Measurements from ENCODE around the gene ZNF575.

Gene ZNF575

GRCh38 chr19:43564800-43565199 lies 31.8 kb downstream of the ZNF575 start (continued):
- TF ChIP-seq ZNF830 (tag by site-specific recombination; IDR thresholded peaks at IDR 0.05; ENCODE audit: low read depth) (no peak), GLIS1 (tag by site-specific recombination; IDR thresholded peaks at IDR 0.05) (no peak)

- Histone ChIP-seq H3K36me3 (ENCODE audit: control insufficient read depth in 2 of 2, insufficient read depth in 1 of 2, low read length in 2 of 2) (peaks cover 28 to 78% of the 10 kb centered on the region in 2 experiments), H3K4me1 (ENCODE audit: control insufficient read depth, insufficient read depth, low read length) (peaks cover 33% of the 10 kb centered on the region), H3K27ac (ENCODE audit: extremely low read depth, low read depth, low read length) (no peak overlapping the region), H3K4me3 (ENCODE audit: low read depth, low read length) (no peak overlapping the region), H3K9me3 (ENCODE audit: control insufficient read depth, insufficient read depth, low read depth, low read length) (no peaks in the 10 kb centered on the region; the same call in 1 of the 2 replicates)
- ChIA-PET POLR2A (interaction anchor here (0.7 to 1.6 kb wide), 3 partner anchors 14 to 1707 kb away, joined by 3 to 4 read pairs (median 4); no protein-coding TSS in a partner anchor), CTCF (interaction anchor here (0.6 to 12.5 kb wide), 4 partner anchors 8 to 198 kb away, joined by 3 to 167 read pairs (median 4); no protein-coding TSS in a partner anchor)
- TF ChIP-seq RBAK (tag by site-specific recombination; IDR thresholded peaks at IDR 0.05): no peak
- TF ChIP-seq ZNF692 (tag by site-specific recombination; IDR thresholded peaks at IDR 0.05): no peak
- no peak for TF ChIP-seq PRDM10 (tag by site-specific recombination; IDR thresholded peaks at IDR 0.05)
- TF ChIP-seq ZSCAN30 (tag by site-specific recombination; IDR thresholded peaks at IDR 0.05): no peak
- peak; percentile 13 for TF ChIP-seq ZBTB26 (tag by site-specific recombination; optimal IDR thresholded peaks at IDR 0.05)
Observed at GRCh38 chr19:43569657-43570056, 36.7 kb downstream of the ZNF575 start.

GRCh38 chr19:43570174-43570791 lies 37.3 kb downstream of the ZNF575 start:
- POLR2A ChIA-PET: interaction anchor here (1.4 to 2.4 kb wide), 3 partner anchors 15 to 98 kb away, joined by 4 to 17 read pairs (median 6); partner anchors contain the start of genes IRGQ and ZNF576
- no peak for TF ChIP-seq ZNF677 (tag by site-specific recombination; IDR thresholded peaks at IDR 0.05)
- TF ChIP-seq ZSCAN5A (tag by site-specific recombination; IDR thresholded peaks at IDR 0.05): 0 out of 2 replicates have a peak, but pooled peaks have one; percentile 31
- TF ChIP-seq SP7 (tag by site-specific recombination; IDR thresholded peaks at IDR 0.05): 0 out of 2 replicates have a peak, but pooled peaks have one; percentile 7
- no peak for TF ChIP-seq ZNF157 (tag by site-specific recombination; IDR thresholded peaks at IDR 0.05)
- TF ChIP-seq PRDM1 (tag by site-specific recombination; IDR thresholded peaks at IDR 0.05): 0 out of 2 replicates have a peak, but pooled peaks have one; percentile 0
- peak; percentile 100 for TF ChIP-seq ZNF121 (tag by site-specific recombination; IDR thresholded peaks at IDR 0.05)
- H3K4me1 ChIP-seq (ENCODE audit: control insufficient read depth, insufficient read depth, low read length): peaks cover 37% of the 10 kb centered on the region
- no peak overlapping the region for H3K4me3 ChIP-seq (ENCODE audit: low read depth, low read length)
- CTCF ChIA-PET: interaction anchor here (0.6 to 12.5 kb wide), 5 partner anchors 8 to 197 kb away, joined by 3 to 167 read pairs (median 4); no protein-coding TSS in a partner anchor
- no peak overlapping the region for H3K27ac ChIP-seq (ENCODE audit: extremely low read depth, low read depth, low read length)
- no peaks in the 10 kb centered on the region; the same call in 1 of the 2 replicates for H3K9me3 ChIP-seq (ENCODE audit: control insufficient read depth, insufficient read depth, low read depth, low read length)
- peaks cover 25 to 74% of the 10 kb centered on the region in 2 experiments for H3K36me3 ChIP-seq (ENCODE audit: control insufficient read depth in 2 of 2, insufficient read depth in 1 of 2, low read length in 2 of 2)

All from HEK293 (cell line).